Measurements from ENCODE around the gene CELSR3. TPM values are rescaled to one million over a fixed set of nuclear protein-coding genes. Genes with fewer than 3 reads are reported as not detected.

CELSR3 gene
- total and polyA plus RNA-seq, 3 experiments from 2014 or later: 0.41 to 19.3 (median 19.3) TPM

DNA sequence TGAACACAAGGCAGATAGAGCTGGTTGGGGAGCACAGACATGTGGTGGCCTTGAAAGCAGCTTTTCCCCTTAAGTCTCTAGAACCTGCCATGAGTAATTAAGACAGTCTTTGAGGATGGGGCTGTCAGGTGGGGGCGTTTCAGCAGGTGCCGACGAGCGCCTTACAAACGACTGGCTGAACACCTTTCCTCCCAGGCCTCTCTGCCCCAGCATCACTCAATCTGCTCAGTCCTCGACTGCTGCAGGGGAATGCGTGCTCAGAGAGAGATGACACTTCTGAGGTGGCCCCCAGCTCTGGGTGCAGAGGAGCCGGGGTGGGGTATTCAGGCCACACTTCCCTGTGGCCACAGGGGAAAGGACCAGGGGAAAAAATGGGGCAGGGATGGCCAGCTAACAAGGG, 31.1 kb upstream of the CELSR3 start:
- DNase-seq: no peak
- Mint-ChIP-seq H3K4me1 (peaks cover 7 to 20% (median 14%) of the 10 kb centered on the region in 3 donors), H3K4me3 (no peak overlapping the region), H3K27me3 (no peaks in the 10 kb centered on the region), H3K27ac (no peak overlapping the region), H3K36me3 (peaks cover 4 to 79% (median 11%) of the 10 kb centered on the region in 3 donors), H3K9me3 (no peaks in the 10 kb centered on the region)
- H3K27ac ChIP-seq (ENCODE audit: low read depth, low read length): no peak overlapping the region
- no peak overlapping the region for H3K4me3 ChIP-seq (ENCODE audit: low read length)
- H3K9me3 ChIP-seq (ENCODE audit: low read length): no peaks in the 10 kb centered on the region
- CTCF ChIA-PET: no interaction called here
- peaks cover 52% of the 10 kb centered on the region for H3K36me3 ChIP-seq (ENCODE audit: insufficient read depth, low read length)
- H3K27me3 ChIP-seq (ENCODE audit: insufficient read depth, low read length, poor library complexity, severe bottlenecking): no peaks in the 10 kb centered on the region
- POLR2A ChIA-PET: interaction anchor here (0.6 kb wide), 1 partner anchor 21 kb away, joined by 3 read pairs; no protein-coding TSS in a partner anchor
- H3K4me1 ChIP-seq (ENCODE audit: insufficient read depth, low read length): peaks cover 6% of the 10 kb centered on the region

DNA sequence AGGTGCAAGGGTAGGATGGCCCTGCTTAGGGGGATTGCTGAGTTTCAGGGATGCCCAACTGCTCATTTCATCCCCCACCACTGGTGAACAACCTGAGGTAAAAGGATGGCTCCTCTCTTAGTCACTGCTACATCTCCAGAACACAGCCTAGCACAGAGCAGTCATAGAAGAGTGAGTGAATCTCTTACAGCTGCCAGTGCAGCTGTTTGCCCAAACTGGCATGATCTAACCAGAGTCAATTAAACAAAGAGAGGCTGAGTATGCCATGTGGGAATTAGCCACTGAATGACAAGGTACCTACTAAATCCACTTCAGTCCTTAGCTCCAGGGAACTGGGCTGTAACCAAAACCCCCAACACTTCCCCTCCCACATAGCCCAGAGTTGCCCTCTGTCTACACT, 29.9 kb upstream of the CELSR3 start:
- Histone ChIP-seq H3K9me3 (ENCODE audit: low read length) (no peaks in the 10 kb centered on the region), H3K27ac (ENCODE audit: low read depth, low read length) (no peak overlapping the region), H3K27me3 (ENCODE audit: insufficient read depth, low read length, poor library complexity, severe bottlenecking) (no peaks in the 10 kb centered on the region), H3K4me3 (ENCODE audit: low read length) (no peak overlapping the region), H3K4me1 (ENCODE audit: insufficient read depth, low read length) (no peaks in the 10 kb centered on the region), H3K36me3 (ENCODE audit: insufficient read depth, low read length) (peaks cover 63% of the 10 kb centered on the region)
- H3K4me1 Mint-ChIP-seq: peaks cover 6 to 11% (median 11%) of the 10 kb centered on the region in 3 donors
- no peaks in the 10 kb centered on the region for H3K9me3 Mint-ChIP-seq
- no peak for DNase-seq
- peak overlapping the region in 4 of 8 donors; percentile 38 to 88 (median 69) for H3K27ac Mint-ChIP-seq
- no peak overlapping the region for H3K4me3 Mint-ChIP-seq
- no peaks in the 10 kb centered on the region for H3K27me3 Mint-ChIP-seq
- ChIA-PET CTCF (interaction anchor here (1.0 kb wide), 1 partner anchor 12 kb away, joined by 3 read pairs; no protein-coding TSS in a partner anchor), POLR2A (interaction anchor here (0.6 kb wide), 1 partner anchor 778 kb away, joined by 4 read pairs; the partner anchor contains the start of gene DAG1)
- H3K36me3 Mint-ChIP-seq: peaks cover 4 to 83% (median 11%) of the 10 kb centered on the region in 3 donors

DNA sequence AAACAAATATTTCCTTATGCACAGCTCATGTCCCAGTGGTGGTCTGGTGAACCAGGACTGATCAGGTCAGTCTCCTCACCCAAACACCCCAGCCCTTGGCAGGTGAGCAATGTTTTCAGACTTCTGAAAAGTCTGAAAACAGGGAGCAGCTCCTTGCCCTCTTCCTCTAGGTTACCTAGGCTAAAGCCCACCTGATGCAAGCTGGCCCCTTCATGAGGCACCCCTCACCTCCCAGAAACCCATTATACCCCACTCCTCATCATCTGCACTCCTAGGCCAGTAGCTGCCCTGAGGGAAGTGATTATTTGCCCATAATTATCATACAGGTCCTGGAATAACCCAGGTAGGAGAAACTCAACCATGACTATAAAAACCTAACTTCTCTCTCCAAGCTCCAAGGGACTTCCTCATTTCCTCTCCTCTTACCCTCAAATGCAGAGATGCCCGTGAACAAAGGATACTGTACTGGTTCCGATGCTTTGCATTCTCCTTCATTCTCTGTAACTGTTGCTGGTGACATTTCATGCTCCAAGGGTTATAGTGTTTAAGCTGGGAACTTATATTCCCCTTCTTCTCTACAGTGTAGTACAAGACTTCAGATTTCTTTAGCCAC, 28.3 kb upstream of the CELSR3 start:
- no peaks in the 10 kb centered on the region for H3K9me3 Mint-ChIP-seq
- no peaks in the 10 kb centered on the region for H3K27me3 ChIP-seq (ENCODE audit: insufficient read depth, low read length, poor library complexity, severe bottlenecking)
- POLR2A ChIA-PET: no interaction called here
- no peaks in the 10 kb centered on the region for H3K9me3 ChIP-seq (ENCODE audit: low read length)
- H3K4me3 Mint-ChIP-seq: peak overlapping the region in 1 of 7 donors; percentile 69
- H3K27ac ChIP-seq (ENCODE audit: low read depth, low read length): no peak overlapping the region
- peaks cover 4 to 83% (median 11%) of the 10 kb centered on the region in 3 donors for H3K36me3 Mint-ChIP-seq
- CTCF ChIA-PET: interaction anchor here (0.6 to 1.3 kb wide), 2 partner anchors 15 to 162 kb away, joined by 3 read pairs; no protein-coding TSS in a partner anchor
- H3K4me3 ChIP-seq (ENCODE audit: low read length): no peak overlapping the region
- DNase-seq: no peak
- H3K27ac Mint-ChIP-seq: peak overlapping the region in 3 of 8 donors; percentile 59 to 80 (median 71)
- H3K4me1 Mint-ChIP-seq: peaks cover 4 to 13% (median 12%) of the 10 kb centered on the region in 3 donors
- no peaks in the 10 kb centered on the region for H3K27me3 Mint-ChIP-seq
- peaks cover 57% of the 10 kb centered on the region for H3K36me3 ChIP-seq (ENCODE audit: insufficient read depth, low read length)
- peaks cover 7% of the 10 kb centered on the region for H3K4me1 ChIP-seq (ENCODE audit: insufficient read depth, low read length)

DNA sequence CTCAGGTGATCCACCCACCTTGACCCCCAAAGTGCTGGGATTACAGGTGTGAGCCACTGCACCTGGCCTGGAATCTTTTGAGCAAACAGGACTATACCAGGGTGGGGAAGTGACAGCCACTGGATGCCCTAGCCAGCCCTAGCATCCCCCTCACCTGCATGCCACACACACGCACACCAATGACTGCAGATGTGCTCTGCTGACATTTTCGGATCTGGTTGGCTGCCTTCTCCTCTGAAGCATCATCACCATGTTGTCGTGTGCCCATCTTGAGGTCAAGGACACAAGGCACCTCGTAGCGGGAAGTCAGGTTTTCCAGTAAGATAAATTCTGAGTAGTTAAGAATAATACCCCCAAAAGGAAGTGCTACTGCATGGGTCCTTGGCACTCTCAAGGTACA, 26.7 kb upstream of the CELSR3 start:
- Histone ChIP-seq H3K4me3 (ENCODE audit: low read length) (no peak overlapping the region), H3K27ac (ENCODE audit: low read depth, low read length) (no peak overlapping the region), H3K9me3 (ENCODE audit: low read length) (no peaks in the 10 kb centered on the region), H3K36me3 (ENCODE audit: insufficient read depth, low read length) (peaks cover 49% of the 10 kb centered on the region), H3K27me3 (ENCODE audit: insufficient read depth, low read length, poor library complexity, severe bottlenecking) (no peaks in the 10 kb centered on the region), H3K4me1 (ENCODE audit: insufficient read depth, low read length) (peaks cover 16% of the 10 kb centered on the region)
- Mint-ChIP-seq H3K27ac (peak overlapping the region in 1 of 8 donors; percentile 32), H3K27me3 (no peaks in the 10 kb centered on the region), H3K4me1 (peaks cover 12 to 21% (median 17%) of the 10 kb centered on the region in 3 donors), H3K9me3 (no peaks in the 10 kb centered on the region), H3K4me3 (no peak overlapping the region), H3K36me3 (peaks cover 2 to 77% (median 11%) of the 10 kb centered on the region in 3 donors)
- POLR2A ChIA-PET: no interaction called here
- CTCF ChIA-PET: no interaction called here
- DNase-seq: no peak

DNA sequence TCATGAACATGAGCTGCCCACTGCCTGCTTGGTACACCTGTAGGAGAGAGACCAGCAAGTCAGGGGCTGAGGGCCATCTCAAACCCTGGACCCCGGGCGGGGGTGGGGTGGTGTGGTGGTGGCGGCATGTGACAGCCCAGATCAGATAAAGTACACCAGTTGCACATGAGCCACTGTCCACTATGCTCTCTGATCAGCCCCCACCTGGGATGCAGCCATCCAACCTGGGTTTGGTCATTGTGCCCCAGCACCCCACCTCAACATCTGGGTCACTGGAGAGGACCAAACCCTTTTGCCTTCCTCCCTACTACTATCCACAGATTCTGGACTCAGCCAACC, 26.0 kb upstream of the CELSR3 start:
- Histone ChIP-seq H3K36me3 (ENCODE audit: insufficient read depth, low read length) (peaks cover 43% of the 10 kb centered on the region), H3K27ac (ENCODE audit: low read depth, low read length) (no peak overlapping the region), H3K9me3 (ENCODE audit: low read length) (no peaks in the 10 kb centered on the region), H3K4me1 (ENCODE audit: insufficient read depth, low read length) (peaks cover 18% of the 10 kb centered on the region), H3K4me3 (ENCODE audit: low read length) (no peak overlapping the region), H3K27me3 (ENCODE audit: insufficient read depth, low read length, poor library complexity, severe bottlenecking) (no peaks in the 10 kb centered on the region)
- Mint-ChIP-seq H3K36me3 (peaks cover 2 to 72% (median 11%) of the 10 kb centered on the region in 3 donors), H3K27me3 (no peaks in the 10 kb centered on the region), H3K9me3 (no peaks in the 10 kb centered on the region), H3K27ac (no peak overlapping the region), H3K4me3 (peak overlapping the region in 1 of 7 donors; percentile 65), H3K4me1 (peaks cover 17 to 27% (median 23%) of the 10 kb centered on the region in 3 donors)
- no peak for DNase-seq
- ChIA-PET CTCF (interaction anchor here (1.0 kb wide), 1 partner anchor 24 kb away, joined by 3 read pairs; no protein-coding TSS in a partner anchor), POLR2A (no interaction called here)

DNA sequence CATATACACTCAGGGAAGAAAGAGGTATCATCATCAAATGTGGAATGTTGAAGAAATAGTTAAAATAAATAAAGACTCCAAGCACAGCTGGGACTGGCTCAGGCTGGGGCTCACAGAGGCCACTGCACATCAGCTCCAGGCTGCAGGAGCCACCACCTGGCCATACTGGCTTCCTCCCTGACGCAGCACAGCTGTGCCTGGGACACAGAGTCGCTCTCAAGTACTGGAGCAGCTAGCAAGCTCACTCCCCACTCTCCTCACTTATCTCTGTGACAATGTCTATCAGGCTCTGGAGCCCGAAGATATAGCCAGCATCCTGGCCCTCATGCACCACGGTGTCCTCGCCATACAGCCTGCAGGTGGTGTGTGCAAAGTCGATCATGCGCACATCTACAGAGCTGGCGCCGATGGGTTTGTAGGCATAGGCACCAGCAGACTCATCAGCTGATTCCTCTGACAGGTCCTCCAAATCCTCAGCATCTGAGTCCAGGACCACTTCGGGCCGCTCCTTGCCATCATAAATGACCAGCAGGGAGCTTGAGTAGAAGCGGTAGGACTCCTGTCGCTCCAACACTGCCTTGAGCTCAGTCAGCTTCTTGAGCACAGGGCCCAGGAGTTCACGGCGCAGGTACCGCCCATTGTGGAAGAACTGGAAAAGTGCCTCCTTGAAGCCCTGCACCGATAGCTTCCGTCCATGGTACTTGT, 25.5 kb upstream of the CELSR3 start:
- Mint-ChIP-seq H3K9me3 (no peaks in the 10 kb centered on the region), H3K4me3 (peak overlapping the region in 2 of 7 donors; percentile 65), H3K27me3 (no peaks in the 10 kb centered on the region), H3K27ac (peak overlapping the region in 3 of 8 donors; percentile 69 to 77 (median 77)), H3K36me3 (peaks cover 1 to 66% (median 10%) of the 10 kb centered on the region in 3 donors), H3K4me1 (peaks cover 19 to 32% (median 25%) of the 10 kb centered on the region in 3 donors)
- no peak overlapping the region for H3K4me3 ChIP-seq (ENCODE audit: low read length)
- H3K27ac ChIP-seq (ENCODE audit: low read depth, low read length): no peak overlapping the region
- CTCF ChIA-PET: interaction anchor here (1.0 kb wide), 1 partner anchor 25 kb away, joined by 3 read pairs; no protein-coding TSS in a partner anchor
- H3K4me1 ChIP-seq (ENCODE audit: insufficient read depth, low read length): peaks cover 18% of the 10 kb centered on the region
- H3K36me3 ChIP-seq (ENCODE audit: insufficient read depth, low read length): peaks cover 38% of the 10 kb centered on the region
- no peak for DNase-seq
- no peaks in the 10 kb centered on the region for H3K9me3 ChIP-seq (ENCODE audit: low read length)
- H3K27me3 ChIP-seq (ENCODE audit: insufficient read depth, low read length, poor library complexity, severe bottlenecking): no peaks in the 10 kb centered on the region
- POLR2A ChIA-PET: no interaction called here

DNA sequence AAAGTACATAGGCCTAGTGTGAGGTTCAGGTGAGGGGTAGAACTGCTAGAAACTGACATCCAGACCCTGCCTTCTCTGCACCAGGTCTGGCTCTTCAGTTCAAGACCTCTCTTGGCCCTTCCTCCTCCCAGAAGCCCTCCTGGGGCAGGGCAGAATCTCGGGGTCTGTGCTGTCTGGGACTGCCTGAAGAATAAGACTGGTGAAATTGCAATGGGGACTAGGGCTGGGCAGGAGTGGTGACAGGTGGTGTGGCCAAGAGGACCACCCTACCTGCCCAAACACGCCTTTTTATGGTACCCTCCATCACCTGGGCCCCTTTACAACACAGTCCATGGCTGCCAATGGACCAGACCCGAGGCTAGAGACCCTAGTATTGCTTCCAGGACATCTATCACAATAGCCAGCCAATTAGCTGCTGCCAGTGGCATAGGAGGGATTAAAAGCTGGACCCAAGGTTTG, 24.6 kb upstream of the CELSR3 start:
- Mint-ChIP-seq H3K4me3 (peak overlapping the region in 4 of 7 donors; percentile 16 to 84 (median 48)), H3K27me3 (no peaks in the 10 kb centered on the region), H3K36me3 (peaks cover 0 to 64% (median 5%) of the 10 kb centered on the region in 3 donors), H3K4me1 (peaks cover 19 to 32% (median 25%) of the 10 kb centered on the region in 3 donors), H3K27ac (peak overlapping the region in 3 of 8 donors; percentile 41 to 69 (median 42)), H3K9me3 (no peaks in the 10 kb centered on the region)
- no peak overlapping the region for H3K27ac ChIP-seq (ENCODE audit: low read depth, low read length)
- no peak for DNase-seq
- H3K4me3 ChIP-seq (ENCODE audit: low read length): no peak overlapping the region
- POLR2A ChIA-PET: no interaction called here
- CTCF ChIA-PET: no interaction called here
- H3K9me3 ChIP-seq (ENCODE audit: low read length): no peaks in the 10 kb centered on the region
- peaks cover 18% of the 10 kb centered on the region for H3K4me1 ChIP-seq (ENCODE audit: insufficient read depth, low read length)
- H3K36me3 ChIP-seq (ENCODE audit: insufficient read depth, low read length): peaks cover 29% of the 10 kb centered on the region
- no peaks in the 10 kb centered on the region for H3K27me3 ChIP-seq (ENCODE audit: insufficient read depth, low read length, poor library complexity, severe bottlenecking)
